ENCODE results near the gene KATNBL1.
"Not testable (repeated sequence)": the region's sequence is repeated elsewhere in the genome, so short reads cannot be mapped to it uniquely, and the experiment has no call there.

KATNBL1 gene

GRCh38 chr15:34124651-34125050 is 85.2 kb downstream of the KATNBL1 start (continued):
- TF ChIP-seq, protein P1, sequence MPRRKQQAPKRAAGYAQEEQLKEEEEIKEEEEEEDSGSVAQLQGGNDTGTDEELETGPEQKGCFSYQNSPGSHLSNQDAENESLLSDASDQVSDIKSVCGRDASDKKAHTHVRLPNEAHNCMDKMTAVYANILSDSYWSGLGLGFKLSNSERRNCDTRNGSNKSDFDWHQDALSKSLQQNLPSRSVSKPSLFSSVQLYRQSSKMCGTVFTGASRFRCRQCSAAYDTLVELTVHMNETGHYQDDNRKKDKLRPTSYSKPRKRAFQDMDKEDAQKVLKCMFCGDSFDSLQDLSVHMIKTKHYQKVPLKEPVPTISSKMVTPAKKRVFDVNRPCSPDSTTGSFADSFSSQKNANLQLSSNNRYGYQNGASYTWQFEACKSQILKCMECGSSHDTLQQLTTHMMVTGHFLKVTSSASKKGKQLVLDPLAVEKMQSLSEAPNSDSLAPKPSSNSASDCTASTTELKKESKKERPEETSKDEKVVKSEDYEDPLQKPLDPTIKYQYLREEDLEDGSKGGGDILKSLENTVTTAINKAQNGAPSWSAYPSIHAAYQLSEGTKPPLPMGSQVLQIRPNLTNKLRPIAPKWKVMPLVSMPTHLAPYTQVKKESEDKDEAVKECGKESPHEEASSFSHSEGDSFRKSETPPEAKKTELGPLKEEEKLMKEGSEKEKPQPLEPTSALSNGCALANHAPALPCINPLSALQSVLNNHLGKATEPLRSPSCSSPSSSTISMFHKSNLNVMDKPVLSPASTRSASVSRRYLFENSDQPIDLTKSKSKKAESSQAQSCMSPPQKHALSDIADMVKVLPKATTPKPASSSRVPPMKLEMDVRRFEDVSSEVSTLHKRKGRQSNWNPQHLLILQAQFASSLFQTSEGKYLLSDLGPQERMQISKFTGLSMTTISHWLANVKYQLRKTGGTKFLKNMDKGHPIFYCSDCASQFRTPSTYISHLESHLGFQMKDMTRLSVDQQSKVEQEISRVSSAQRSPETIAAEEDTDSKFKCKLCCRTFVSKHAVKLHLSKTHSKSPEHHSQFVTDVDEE (CRISPR knock-in tag; IDR thresholded peaks at IDR 0.05) = no peak
- TF ChIP-seq CREB5 (CRISPR knock-in tag; IDR thresholded peaks at IDR 0.05; ENCODE audit: low read depth) (no peak), ARNTL (CRISPR knock-in tag; IDR thresholded peaks at IDR 0.05; ENCODE audit: borderline replicate concordance, low read depth) (no peak), SNAI2 (CRISPR knock-in tag; IDR thresholded peaks at IDR 0.05) (no peak)
- TF ChIP-seq, protein P2, sequence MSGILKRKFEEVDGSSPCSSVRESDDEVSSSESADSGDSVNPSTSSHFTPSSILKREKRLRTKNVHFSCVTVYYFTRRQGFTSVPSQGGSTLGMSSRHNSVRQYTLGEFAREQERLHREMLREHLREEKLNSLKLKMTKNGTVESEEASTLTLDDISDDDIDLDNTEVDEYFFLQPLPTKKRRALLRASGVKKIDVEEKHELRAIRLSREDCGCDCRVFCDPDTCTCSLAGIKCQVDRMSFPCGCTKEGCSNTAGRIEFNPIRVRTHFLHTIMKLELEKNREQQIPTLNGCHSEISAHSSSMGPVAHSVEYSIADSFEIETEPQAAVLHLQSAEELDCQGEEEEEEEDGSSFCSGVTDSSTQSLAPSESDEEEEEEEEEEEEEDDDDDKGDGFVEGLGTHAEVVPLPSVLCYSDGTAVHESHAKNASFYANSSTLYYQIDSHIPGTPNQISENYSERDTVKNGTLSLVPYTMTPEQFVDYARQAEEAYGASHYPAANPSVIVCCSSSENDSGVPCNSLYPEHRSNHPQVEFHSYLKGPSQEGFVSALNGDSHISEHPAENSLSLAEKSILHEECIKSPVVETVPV (CRISPR knock-in tag; IDR thresholded peaks at IDR 0.05) = no peak

DNA sequence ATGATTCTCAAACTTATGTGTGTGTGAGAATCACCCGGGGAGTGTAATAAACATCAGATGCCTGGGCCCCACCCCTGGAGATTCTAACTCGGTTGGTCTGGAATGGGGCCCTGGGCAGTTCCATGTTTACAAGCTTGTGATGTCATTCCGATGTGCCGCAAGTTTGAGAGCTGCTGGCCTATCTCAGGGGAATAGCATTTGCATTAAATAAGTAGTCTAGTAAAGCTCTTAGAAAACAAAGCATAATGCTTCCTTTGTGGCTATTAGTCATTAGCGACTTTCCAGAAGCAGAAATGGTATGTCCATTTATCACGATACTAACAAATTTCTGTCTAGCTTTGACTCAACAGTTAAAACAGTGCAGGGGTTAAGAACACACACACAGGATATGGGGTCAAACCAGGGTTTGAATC is 87.1 kb downstream of the KATNBL1 start:
- peak; percentile 72 for TF ChIP-seq ISL1 (CRISPR knock-in tag; IDR thresholded peaks at IDR 0.05)
- no peak for TF ChIP-seq ZNF565 (CRISPR knock-in tag; conservative IDR thresholded peaks at IDR 0.05; ENCODE audit: low read depth)
- peak; percentile 94; the same call in 1 of the 2 replicates for TF ChIP-seq PATZ1 (CRISPR knock-in tag; IDR thresholded peaks at IDR 0.05; ENCODE audit: borderline replicate concordance)
- peak; percentile 28; the same call in 1 of the 3 replicates for ATAC-seq

- ATAC-seq = not testable (repeated sequence)
Observed at GRCh38 chr15:34121786-34122185, 88.1 kb downstream of the KATNBL1 start.

DNA sequence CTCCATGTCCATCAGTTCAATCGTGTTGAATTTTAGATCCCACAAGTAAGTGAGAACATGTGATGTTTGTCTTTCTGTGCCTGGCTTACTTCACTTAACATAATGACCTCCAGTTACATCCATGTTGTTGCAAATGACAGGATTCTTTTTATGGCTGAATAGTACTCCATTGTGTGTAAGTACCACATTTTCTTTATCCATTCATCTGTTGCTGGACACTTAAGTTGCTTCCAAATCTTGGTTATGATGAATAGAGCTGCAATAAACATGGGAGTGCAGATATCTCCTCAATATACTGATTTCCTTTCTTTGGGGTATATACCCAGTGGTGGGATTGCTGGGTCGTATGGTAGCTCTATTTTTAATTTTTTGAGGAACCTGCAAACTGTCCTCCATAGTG is 89.5 kb downstream of the KATNBL1 start:
- not testable (repeated sequence) for ATAC-seq

DNA sequence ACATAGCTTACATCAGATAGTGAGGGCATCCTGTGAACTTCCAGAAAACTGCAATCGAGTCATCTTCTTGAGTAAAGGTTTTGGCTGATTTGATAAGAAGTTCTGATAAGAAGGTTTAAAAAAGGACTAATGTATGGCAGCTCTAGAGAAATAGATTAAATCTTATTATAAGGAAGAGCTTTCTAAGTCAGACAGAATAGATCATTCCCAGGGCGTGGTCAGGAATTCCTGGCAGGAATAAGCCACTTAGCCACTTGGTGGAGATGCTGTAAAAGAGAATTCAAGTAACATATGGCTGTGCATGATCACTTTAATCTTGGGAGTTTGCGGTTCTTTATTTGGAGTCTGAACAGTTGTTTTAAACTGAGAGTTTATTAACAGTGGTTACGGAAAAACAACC is 90.6 kb downstream of the KATNBL1 start:
- peak; percentile 71 for ATAC-seq
- peak; percentile 83 for TF ChIP-seq ISL1 (CRISPR knock-in tag; IDR thresholded peaks at IDR 0.05)
- TF ChIP-seq, protein P2 (CRISPR knock-in tag; IDR thresholded peaks at IDR 0.05) = no peak

- TF ChIP-seq PATZ1 (CRISPR knock-in tag; IDR thresholded peaks at IDR 0.05; ENCODE audit: borderline replicate concordance) = no peak
- peak; percentile 59 for TF ChIP-seq ISL1 (CRISPR knock-in tag; IDR thresholded peaks at IDR 0.05)
- no peak for TF ChIP-seq ESRRG (CRISPR knock-in tag; IDR thresholded peaks at IDR 0.05)
- ATAC-seq = peak; percentile 59
Observed at GRCh38 chr15:34116620-34117019, 93.3 kb downstream of the KATNBL1 start.

DNA sequence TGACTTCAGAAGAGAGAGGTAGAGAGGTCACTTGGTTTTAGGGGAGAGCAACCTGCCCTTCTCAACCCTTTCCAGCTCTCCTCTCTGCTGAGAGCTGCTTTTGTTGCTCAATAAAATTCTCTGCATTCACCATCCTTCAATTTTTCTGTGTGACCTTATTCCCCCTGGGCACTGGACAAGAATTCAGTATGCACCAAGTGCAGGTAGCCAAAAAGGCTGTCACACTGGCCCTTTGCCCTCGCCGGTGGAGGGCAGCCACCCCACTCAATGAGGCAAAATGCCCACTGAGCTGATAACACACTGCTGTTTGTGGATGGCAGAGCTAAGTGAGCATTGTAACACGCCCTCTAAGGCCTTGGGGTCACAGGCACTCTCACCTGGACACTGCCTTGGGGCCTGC is 95.2 kb downstream of the KATNBL1 start:
- no peak for ATAC-seq
- TF ChIP-seq TCF4 (CRISPR knock-in tag; IDR thresholded peaks at IDR 0.05; ENCODE audit: borderline replicate concordance) (no peak), CREB5 (CRISPR knock-in tag; IDR thresholded peaks at IDR 0.05; ENCODE audit: low read depth) (no peak), ESRRG (CRISPR knock-in tag; IDR thresholded peaks at IDR 0.05) (no peak), ZFP30 (CRISPR knock-in tag; IDR thresholded peaks at IDR 0.05) (no peak), BACH2 (CRISPR knock-in tag; IDR thresholded peaks at IDR 0.05; ENCODE audit: borderline replicate concordance) (no peak), TOX (CRISPR knock-in tag; IDR thresholded peaks at IDR 0.05; ENCODE audit: borderline replicate concordance) (no peak)
- TF ChIP-seq, protein P1 (CRISPR knock-in tag; IDR thresholded peaks at IDR 0.05) = no peak
